NT2/D1 (cell line): ENCODE data around the gene EEF1A2.
A peak's percentile ranks its signal among the peaks of the same experiment; 100 is the strongest.

Experiments
- DNase-seq: peaks from one replicate; pipeline ENCODE4 v3.0.0-alpha.2; 2011; ENCODE audit warnings: low read depth, low spot score
- H3K27me3 ChIP-seq: 2 replicates; pipeline ENCODE4 v1.6.0; 2011; ENCODE audit warnings: mild to moderate bottlenecking; ENCODE audit not compliant: insufficient read length, insufficient read depth
- H3K36me3 ChIP-seq: 2 replicates; pipeline ENCODE4 v1.6.1; 2011; ENCODE audit warnings: mild to moderate bottlenecking, low read length, mixed read lengths; ENCODE audit not compliant: insufficient read depth, insufficient read length
- H3K4me1 ChIP-seq: 2 replicates; pipeline ENCODE4 v1.5.1; 2011; ENCODE audit not compliant: insufficient read depth, insufficient read length
- H3K4me3 ChIP-seq: 2 replicates; pipeline ENCODE4 v1.5.1; 2011; ENCODE audit warnings: low read depth; ENCODE audit not compliant: insufficient read length
- H3K9ac ChIP-seq: 2 replicates; pipeline ENCODE4 v1.6.0; 2011; ENCODE audit warnings: low read depth; ENCODE audit not compliant: insufficient read length
- H3K9me3 ChIP-seq: 2 replicates; pipeline ENCODE4 v1.5.1; 2011; ENCODE audit warnings: mild to moderate bottlenecking, low read length; ENCODE audit not compliant: insufficient read depth
- SUZ12 ChIP-seq: IDR thresholded peaks from 2 replicates; pipeline ENCODE4 v1.6.1; 2011; ENCODE audit not compliant: insufficient read length, insufficient read depth; ENCODE audit errors: extremely low read depth
- YY1 ChIP-seq: IDR thresholded peaks from 2 replicates; pipeline ENCODE4 v1.6.1; 2011; ENCODE audit not compliant: insufficient read length, insufficient read depth
- ZNF274 ChIP-seq: IDR thresholded peaks from 2 replicates; pipeline ENCODE4 v1.6.1; 2011; ENCODE audit warnings: mild to moderate bottlenecking, low read depth, low read length

The EEF1A2 gene

DNA sequence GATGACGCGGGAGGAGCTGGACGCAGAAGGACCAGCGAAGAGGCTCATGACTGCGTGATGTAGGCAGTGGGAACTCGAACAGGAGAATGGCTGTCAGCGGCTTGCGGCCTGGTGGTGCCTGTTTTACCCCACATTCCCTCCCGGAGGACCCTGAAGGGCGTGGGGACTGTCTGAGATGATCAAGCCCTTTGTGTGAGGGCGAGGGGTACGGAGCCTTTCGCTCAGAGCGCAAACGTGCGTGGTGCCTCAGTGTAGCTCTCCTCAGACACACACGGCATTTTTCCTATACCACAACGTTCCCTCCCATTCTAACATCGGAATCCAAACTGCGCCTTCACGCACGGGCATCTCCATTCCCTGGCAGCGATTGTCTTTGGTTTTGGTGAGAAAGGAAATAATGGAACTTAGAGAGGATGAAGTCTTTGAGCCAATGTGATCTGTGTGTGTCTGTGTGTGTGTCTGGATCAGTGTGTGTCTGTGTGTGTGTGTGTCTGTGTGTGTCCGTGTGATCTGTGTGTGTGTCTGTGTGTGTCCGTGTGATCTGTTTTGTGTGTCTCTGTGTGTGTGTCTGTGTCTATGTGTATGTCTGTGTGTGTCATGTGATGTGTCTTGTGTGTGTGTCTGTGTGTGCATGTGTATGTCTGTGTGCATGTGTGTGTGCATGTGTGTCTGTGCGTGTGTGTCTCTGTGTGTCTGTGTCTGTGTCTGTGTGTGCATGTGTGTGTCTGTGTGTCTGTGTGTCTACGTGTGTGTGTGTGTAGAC, 33.0 kb upstream of the EEF1A2 start:
- Histone ChIP-seq H3K9ac (peak overlapping the region; percentile 6), H3K36me3 (no peaks in the 10 kb centered on the region), H3K4me1 (peaks cover 44% of the 10 kb centered on the region), H3K27me3 (no peaks in the 10 kb centered on the region), H3K9me3 (no peaks in the 10 kb centered on the region), H3K4me3 (no peak overlapping the region)
- TF ChIP-seq ZNF274 (no peak), SUZ12 (no peak), YY1 (no peak)
- no peak for DNase-seq

DNA sequence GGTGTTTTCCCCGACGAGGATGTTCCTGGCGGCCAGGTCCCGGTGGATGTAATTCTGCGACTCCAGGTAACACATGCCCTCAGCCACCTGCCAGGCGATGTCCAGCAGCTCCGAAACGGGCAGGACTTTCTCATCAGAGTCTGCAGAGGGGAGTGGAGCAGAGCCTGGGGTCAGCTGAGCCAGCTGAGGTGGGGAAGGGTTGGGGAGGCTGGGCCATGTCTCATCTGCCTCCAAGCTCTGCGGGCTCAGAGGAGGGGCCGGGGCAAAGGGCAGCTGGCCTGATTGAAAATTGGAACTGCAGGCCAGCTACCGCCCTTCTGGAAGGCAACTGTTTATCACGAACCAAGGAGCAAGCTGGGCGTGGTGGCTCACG, 31.9 kb upstream of the EEF1A2 start:
- no peak for DNase-seq
- Histone ChIP-seq H3K4me3 (no peak overlapping the region), H3K27me3 (no peaks in the 10 kb centered on the region), H3K9me3 (no peaks in the 10 kb centered on the region), H3K4me1 (peaks cover 39% of the 10 kb centered on the region), H3K36me3 (no peaks in the 10 kb centered on the region), H3K9ac (no peak overlapping the region)
- TF ChIP-seq SUZ12 (no peak), ZNF274 (no peak), YY1 (no peak)

DNA sequence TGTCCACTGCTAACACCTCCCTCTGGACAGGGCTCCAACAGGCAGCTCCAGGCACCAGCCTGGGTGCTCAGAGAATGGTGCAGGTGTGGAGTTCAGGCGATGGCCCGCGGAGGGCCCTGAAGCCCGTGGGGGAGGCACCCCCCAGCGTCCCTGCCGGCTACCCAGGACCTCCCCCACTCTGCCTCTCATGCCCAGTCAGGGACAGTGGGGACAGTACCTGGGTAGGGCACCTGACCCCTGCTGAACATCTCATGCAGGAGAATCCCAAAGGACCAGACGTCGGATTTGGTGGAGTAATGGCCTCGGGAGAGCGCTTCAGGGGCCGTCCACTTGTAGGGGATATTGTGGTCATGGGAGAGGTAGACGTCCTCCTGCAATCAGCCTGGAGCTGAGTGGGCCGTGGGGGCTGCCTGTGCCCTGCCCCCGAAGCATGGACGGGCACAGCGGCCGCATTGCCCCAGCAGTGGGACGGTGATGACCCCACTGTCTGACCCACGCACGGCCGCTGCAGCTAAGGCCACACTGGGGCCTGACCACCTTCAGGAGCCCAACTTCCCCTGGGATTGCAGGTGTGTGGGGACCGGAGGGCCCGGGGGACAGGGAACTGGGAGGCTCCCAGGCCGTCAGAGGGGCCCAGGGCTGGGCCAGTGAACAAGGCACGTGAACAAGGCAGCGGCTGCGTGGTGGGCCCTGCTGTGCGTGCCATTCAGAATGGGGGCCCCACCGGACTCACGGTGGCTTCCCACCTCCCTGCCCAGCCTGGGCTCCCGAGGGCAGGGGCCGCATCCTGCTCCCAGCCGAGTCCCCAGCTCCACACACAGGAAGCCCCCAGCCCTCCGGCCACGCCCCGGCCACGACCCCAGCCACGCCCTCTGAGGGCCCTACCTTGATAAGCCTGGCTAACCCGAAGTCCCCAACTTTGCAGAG, 31.2 kb upstream of the EEF1A2 start:
- no peaks in the 10 kb centered on the region for H3K36me3 ChIP-seq
- H3K9ac ChIP-seq, result no peak overlapping the region
- H3K4me3 ChIP-seq, result no peak overlapping the region
- no peaks in the 10 kb centered on the region for H3K9me3 ChIP-seq
- H3K27me3 ChIP-seq, result no peaks in the 10 kb centered on the region
- no peak for DNase-seq
- H3K4me1 ChIP-seq, result peaks cover 35% of the 10 kb centered on the region
- TF ChIP-seq YY1 (no peak), ZNF274 (no peak), SUZ12 (no peak)

DNA sequence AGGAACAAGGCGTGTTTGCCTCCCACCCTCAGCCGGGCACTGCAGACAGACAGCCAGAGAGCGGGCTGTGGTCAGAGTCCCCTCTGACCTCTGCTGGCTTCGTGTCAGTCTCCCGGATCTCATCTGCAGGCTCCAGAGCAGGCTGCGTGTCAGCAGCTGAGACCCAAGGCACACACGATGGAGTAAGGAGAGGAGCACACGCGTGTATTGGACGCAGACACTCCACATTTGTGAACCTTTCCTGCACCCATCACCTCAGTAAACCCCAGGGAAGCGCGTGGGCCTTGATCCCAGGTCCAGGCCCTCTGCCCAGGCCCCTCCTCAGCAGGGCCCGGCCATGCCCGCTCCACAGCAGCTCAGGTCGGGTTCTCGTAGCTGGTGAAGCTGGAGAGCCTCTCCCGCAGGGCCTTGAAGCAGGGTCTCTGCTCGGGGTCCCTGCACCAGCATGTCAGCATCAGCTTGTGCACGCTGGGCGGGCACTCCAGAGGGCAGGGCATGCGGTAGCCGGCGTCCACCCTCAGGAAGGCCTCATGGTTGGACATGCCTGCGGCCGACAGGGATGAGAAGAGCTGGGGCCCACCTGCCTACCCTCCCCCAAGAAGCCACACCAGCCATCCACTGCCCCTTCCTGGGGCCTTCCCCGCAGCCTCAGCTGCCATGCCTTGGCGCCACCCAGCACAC, 30.4 kb upstream of the EEF1A2 start:
- H3K27me3 ChIP-seq, result no peaks in the 10 kb centered on the region
- no peak overlapping the region for H3K9ac ChIP-seq
- no peak overlapping the region for H3K4me3 ChIP-seq
- no peaks in the 10 kb centered on the region for H3K36me3 ChIP-seq
- TF ChIP-seq SUZ12 (no peak), ZNF274 (no peak), YY1 (no peak)
- no peak for DNase-seq
- H3K9me3 ChIP-seq, result no peaks in the 10 kb centered on the region
- H3K4me1 ChIP-seq, result peaks cover 30% of the 10 kb centered on the region

DNA sequence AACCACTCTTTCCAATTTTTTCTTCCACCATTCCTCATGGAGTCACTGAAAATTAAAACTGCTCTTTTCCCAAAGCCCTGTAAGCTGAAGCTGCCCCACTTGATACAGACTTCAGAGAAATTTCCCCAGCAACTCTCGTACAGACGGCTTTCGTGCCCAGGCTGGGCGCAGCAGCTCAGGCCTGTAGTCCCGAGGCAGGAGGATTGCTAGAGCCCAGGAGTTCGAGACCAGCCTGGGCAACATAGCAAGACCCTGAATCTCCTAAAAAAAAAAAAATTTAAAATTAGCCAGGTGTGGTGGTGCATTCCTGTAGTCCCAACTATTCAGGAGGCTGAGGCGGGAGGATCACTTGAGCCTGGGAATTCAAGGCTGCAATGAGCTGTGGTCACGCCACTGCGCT, 28.3 kb upstream of the EEF1A2 start:
- DNase-seq, result no peak
- H3K4me1 ChIP-seq, result peaks cover 26% of the 10 kb centered on the region
- TF ChIP-seq SUZ12 (no peak), YY1 (no peak), ZNF274 (no peak)
- no peak overlapping the region for H3K4me3 ChIP-seq
- H3K27me3 ChIP-seq, result no peaks in the 10 kb centered on the region
- H3K9me3 ChIP-seq, result peaks cover 17% of the 10 kb centered on the region; the same call in 1 of the 2 replicates
- no peak overlapping the region for H3K9ac ChIP-seq
- peaks cover 18% of the 10 kb centered on the region for H3K36me3 ChIP-seq

DNA sequence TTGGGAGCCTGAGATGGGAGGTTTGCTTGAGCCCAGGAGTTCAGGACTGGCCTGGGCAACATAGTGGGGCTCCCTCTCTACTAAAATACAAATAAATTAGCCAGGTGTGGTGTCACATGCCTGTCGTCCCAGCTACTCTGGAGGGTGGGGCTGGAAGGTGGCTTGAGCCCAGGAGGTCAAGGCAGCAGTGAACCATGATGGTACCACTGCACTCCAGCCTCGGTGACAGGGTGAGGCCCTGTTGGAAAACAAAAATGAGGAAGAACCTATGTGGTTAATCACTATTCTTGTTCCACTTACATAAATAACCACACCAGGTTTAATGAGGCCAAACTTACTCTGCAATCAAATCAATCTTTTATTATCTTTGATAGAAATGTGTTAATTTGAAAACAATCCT, 27.1 kb upstream of the EEF1A2 start:
- H3K27me3 ChIP-seq, result no peaks in the 10 kb centered on the region
- peaks cover 28% of the 10 kb centered on the region for H3K4me1 ChIP-seq
- TF ChIP-seq YY1 (no peak), SUZ12 (no peak)
- H3K36me3 ChIP-seq, result peaks cover 29% of the 10 kb centered on the region
- no peak overlapping the region for H3K9ac ChIP-seq
- no peak overlapping the region for H3K4me3 ChIP-seq
- H3K9me3 ChIP-seq, result peaks cover 18% of the 10 kb centered on the region; the same call in 1 of the 2 replicates
- DNase-seq, result no peak

DNA sequence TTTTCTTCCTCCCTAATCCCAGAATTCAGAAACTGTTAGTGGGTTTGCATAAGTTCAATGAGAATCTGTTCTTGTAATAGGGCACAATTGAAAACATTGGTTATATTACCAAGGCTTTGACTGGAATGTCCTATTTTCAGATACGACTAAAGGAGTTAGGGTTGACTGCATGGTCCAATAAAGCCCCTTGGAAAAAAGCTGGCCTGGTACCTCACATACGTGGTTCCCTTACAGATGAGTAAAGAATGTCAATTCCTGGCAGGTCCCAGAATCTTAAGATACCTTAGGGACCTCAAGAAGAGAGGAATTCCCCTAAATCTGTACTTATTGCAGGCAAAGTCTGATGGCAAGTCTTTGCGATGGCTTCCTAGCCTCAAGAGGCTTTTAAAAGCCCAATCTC, 26.3 kb upstream of the EEF1A2 start:
- Histone ChIP-seq H3K27me3 (no peaks in the 10 kb centered on the region), H3K36me3 (peaks cover 29% of the 10 kb centered on the region), H3K9ac (no peak overlapping the region), H3K9me3 (peaks cover 18% of the 10 kb centered on the region; the same call in 1 of the 2 replicates), H3K4me1 (peaks cover 20% of the 10 kb centered on the region), H3K4me3 (no peak overlapping the region)
- DNase-seq, result no peak
- TF ChIP-seq ZNF274, result no peak
- TF ChIP-seq SUZ12, result no peak
- no peak for TF ChIP-seq YY1
